NCI-H1930 (cell line): Measurements from ENCODE around the gene IGFBP3.
"Not testable (repeated sequence)": the region's sequence is repeated elsewhere in the genome, so short reads cannot be mapped to it uniquely, and the experiment has no call there.

Source experiments
- DNase-seq, 2 experiments: peaks; one replicate each; lab custom pipeline; 2025; lab: John Stamatoyannopoulos, UW

Gene IGFBP3, protein sequence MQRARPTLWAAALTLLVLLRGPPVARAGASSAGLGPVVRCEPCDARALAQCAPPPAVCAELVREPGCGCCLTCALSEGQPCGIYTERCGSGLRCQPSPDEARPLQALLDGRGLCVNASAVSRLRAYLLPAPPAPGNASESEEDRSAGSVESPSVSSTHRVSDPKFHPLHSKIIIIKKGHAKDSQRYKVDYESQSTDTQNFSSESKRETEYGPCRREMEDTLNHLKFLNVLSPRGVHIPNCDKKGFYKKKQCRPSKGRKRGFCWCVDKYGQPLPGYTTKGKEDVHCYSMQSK

DNA sequence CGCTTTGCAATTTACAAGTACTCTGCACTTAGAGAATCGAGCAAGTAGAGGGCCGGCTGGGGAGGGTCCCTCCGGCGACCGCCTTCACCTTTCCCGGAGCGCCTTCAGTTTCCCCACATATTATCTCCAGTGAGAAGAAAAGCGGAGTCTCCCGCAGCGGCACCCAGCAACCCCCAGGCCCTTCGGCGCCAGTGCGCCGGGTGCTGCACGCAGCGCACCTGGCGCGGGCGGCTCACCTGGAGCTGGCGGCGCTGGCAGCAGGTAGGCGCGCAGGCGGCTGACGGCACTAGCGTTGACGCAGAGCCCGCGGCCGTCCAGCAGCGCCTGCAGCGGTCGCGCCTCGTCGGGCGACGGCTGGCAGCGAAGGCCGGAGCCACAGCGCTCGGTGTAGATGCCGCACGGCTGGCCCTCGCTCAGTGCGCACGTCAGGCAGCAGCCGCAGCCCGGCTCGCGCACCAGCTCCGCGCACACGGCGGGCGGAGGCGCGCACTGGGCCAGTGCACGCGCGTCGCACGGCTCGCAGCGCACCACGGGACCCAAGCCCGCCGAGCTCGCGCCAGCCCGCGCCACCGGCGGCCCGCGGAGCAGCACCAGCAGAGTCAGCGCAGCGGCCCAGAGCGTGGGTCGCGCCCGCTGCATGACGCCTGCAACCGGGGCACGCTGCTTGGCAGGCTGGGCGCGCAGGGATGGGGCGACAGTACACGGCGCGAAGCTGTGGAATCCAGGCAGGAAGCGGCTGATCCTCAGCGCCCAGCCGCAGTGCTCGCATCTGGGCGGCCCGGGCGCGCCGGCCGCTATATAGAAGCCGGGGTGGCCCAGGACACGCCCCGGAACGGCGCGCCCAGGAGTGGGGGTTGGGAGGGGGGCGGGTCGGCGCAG lies at the start of gene IGFBP3:
Gene IGFBP3, minus strand, starts transcription at position 771 of the 879 bp plus-strand sequence. Its CDS starts 132 bp downstream, at position 639.
- DNase-seq: peak; percentile 21 to 42

DNA sequence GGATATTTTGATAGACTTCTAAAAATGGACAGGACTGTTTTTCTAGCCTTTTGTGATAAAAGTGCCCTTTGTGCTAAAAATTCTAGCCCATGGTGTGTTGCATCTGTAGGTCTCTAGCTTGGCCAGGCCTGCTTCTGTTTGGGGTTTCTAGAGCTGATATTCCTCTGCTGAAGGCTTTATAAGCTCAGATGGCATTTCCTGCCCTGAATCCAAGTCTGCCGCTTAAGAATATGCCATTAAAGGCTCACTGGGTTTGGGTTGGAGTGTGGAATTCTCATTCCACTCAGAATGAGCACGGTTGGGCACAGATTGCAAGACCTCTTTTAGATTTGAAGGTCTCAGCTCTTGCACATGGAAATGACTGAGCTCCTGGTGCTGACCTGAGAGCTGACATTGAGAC lies 49.4 kb upstream of the IGFBP3 start:
- DNase-seq: no peak

DNA sequence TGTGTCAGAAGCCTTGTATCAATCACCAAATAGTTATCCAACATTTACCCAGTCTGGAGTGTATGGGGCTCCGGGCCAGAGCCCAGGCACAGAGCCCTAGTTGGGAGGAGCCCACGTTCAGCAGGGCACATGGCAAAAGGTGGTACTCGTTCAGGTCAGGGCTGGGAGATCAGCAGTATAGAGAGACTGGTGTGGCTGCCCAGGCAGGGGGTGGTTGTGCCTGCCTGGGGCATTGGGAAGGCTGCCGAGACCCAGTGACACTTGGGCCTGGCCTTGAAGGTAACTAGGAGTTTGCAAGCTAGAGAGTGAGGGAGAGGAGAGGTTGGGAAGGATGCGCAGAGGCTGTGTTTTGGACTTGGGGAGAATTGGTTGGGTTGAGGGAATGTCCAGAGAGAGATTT lies 48.9 kb upstream of the IGFBP3 start:
- no peak for DNase-seq

DNA sequence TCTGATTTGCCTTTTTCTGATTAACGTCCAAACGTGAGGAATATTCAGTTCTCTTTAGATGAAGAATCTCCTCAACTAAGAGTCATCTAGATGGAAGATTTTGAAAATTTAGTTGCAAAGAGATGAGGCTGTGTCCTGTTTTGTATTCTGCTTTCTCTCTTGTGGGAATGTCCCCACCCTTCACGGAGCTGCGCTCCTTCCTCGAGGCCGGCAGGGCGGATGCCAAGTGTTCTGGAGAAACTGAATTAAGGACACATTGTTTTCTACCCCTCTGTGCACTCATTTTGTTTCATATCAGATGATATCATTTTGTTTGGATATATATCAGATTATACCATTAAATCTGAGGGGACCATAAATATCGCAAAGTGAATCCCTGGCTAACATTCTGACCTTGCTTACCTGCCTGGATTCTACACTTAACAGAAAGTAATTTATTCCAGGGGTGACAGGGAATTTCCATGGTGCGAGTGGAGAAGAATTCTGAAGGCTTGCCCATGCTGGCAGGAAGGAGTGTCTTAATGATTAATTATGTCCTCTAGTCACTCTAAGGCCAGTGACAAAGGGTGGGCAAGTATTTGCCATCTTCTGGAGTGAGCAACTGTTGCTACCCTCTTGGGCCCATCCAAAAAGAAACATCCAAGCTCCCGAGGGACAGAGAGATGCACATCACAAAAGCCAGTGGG lies 47.9 kb upstream of the IGFBP3 start:
- DNase-seq: no peak

DNA sequence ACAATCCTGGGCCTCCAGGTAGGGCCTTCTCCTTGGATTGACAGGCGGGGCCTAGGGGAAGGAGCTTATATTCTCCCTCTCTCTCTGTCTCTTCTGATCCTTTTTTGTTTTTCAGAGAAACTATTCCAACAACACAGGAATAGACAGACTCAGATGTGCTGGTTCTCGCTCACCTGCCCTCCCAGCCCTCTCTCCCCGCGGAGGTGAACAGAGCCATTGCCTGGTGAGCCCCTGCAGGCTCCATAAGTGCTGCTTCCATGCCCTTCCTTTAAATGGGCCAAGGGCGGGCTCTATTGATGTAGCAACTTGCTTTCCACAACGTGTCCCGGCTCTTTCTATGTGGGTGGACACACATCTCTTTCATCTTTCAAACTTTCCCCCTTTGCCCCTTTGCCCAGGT lies 47.2 kb upstream of the IGFBP3 start:
- DNase-seq: no peak

DNA sequence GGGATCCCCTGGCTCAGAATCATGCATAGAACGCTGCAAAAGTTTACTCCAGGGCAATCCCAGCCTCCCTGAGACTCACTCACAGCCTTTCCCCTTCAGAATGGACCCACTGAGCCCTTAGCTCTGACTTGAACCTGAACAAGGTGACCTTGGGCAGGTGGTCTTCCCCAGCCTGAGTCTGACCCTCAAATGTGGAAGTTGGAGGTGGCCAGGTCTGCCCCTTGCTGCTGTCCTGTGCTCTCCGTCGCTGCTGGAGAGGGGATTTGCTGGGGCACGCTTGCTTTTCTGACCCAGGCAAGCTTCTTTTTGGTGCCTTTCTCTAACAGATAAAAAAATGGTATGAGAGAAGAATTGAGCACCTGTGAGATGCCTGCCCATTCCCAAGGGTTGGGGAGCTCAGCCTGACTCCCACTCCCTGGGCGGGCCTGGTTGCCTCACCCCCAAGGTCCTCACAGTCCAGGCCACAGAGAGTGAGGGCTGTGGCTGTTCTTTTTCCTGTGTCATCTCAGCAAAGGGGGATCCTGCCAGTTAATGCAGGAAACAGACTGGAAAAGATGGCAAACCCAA lies 46.6 kb upstream of the IGFBP3 start:
- no peak for DNase-seq

DNA sequence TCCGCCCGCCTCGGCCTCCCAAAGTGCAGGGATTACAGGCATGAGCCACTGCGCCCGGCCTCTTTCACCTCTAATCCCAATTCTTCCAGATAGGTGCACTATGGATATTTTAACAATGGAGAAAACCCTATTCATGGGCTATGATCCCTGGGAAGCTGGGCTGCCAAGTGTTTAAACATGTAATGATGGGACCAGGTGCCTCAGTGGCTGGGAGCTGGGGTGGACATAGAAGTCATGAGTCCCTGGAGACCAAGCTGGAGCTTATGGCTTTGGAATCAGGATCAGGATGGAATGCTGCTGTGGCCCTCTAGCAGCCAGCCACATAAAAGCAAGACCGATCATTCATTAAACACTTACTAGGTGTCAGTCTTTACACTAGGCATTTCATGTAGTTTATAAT lies 41.8 kb upstream of the IGFBP3 start:
- no peak for DNase-seq

DNA sequence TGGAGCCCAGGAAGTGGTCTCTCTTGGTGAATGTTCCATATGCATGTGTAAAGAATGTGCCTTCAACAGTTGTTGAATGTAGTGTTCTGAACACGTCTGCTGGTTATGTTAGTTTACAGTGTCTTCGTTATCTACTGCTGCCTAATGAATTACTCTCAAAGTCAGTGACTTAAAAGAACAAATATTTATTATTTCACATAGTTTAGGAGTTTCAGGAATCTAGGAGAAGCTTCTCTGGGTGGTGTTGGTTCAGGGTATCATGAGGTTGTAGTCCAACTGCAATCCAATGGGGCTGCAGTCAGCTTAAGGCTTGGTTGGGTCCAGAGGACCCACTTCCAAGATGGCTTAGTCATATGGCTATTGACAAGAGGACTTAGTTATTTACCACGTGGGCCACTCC lies 36.6 kb upstream of the IGFBP3 start:
- DNase-seq: no peak

DNA sequence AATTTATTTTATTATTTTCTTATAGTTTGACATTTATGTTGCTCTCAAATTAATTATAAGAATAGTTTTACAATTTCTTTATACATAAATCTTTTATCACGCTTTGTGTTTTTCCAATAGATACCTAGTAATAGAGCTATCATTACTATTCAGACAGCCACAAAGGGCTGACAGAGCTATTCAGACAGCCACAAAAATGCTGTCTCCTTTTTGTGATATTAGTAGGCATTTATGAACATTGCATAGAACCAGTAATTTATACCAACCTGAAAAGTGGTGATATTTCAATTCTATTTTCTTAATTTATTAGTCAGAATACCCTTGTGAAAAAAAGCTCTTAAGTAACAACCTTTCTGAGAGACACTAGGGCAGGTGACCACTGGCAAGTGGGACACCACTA lies 34.2 kb upstream of the IGFBP3 start:
- no peak for DNase-seq

DNA sequence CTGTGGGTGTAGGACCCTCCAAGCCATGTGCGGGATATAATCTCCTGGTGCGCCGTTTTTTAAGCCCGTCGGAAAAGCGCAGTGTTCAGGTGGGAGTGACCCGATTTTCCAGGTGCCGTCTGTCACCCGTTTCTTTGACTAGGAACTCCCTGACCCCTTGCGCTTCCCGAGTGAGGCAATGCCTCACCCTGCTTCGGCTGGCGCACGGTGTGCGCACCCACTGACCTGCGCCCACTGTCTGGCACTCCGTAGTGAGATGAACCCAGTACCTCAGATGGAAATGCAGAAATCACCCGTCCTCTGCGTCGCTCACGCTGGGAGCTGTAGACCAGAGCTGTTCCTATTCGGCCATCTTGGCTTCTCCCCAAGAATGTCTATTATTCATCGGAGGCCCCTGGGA lies 32.0 kb upstream of the IGFBP3 start:
- DNase-seq: not testable (repeated sequence)

DNA sequence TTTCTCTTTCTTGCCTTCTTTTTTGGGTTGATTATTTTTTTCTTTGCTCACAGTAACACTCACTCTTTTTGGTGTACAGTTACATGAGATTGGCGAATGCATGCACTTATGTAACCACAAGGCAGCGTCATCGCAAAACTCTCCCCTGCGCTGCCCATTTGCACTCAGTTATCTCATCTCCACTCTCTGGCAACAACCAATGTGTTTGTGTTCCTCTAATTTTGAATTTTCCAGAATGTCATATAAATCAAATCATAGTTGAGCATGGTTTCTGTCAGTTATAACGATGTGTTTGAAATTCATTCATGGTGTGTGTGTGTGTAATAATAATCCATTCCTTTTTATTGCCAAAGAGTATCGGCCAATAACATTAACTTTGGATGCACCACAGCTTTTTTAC lies 23.0 kb upstream of the IGFBP3 start:
- DNase-seq: no peak

DNA sequence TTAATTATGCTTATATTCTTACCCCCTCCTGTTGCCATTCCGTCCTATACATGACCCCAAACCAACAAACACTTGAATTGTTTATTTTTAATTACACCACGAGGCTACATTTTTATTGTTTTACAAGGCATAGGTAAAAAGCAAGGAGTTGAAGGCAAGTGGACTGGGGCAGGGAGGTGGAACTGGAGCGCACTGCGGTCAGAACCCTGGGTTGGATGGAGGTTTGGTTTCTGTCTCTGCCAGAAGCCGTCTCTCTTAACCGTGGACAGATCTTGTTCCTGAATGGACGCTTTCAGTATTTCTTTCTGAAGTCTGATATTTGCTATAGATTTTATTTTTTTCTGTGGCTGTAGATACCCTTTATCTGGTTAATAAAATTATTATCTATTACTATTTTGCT lies 19.9 kb upstream of the IGFBP3 start:
- no peak for DNase-seq

DNA sequence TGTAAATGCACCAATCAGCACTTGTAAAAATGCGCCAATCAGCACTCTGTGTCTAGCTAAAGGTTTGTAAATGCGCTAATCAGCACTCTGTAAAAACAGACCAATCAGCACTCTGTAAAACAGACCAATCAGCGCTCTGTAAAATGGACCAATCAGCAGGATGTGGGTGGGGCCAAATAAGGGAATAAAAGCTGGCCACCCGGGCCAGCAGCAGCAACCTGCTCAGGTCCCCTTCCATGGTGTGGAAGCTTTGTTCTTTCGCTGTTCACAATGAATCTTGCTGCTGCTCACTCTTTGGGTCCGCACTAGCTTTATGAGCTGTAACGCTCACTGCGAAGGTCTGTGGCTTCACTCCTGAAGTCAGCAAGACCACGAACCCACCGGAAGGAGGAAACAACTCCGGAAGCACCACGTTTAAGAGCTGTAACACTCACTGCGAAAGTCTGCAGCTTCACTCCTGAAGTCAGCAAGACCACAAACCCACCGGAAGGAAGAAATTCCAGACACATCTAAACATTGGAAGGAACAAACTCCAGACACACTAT lies 19.2 kb upstream of the IGFBP3 start:
- not testable (repeated sequence) for DNase-seq

DNA sequence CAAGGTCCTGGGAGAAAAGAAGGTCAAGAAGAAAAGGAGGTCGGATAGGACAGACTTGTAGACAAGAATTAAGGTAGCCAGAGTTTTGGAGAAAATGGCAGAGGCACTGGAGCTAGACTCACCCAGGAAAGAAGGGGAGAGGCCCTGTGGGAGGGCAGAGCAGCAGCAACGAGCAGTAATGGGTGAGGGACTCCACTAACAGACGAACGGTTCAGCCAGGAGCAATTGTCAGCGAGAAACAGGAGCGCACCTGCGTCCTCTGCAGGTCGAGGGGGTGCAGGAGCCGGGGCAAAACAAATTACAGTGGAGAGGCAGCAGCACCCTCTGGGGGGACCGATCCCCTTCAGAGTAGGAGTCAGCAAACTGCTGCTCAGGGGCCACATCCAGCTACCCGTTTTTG lies 18.5 kb upstream of the IGFBP3 start:
- DNase-seq: no peak

DNA sequence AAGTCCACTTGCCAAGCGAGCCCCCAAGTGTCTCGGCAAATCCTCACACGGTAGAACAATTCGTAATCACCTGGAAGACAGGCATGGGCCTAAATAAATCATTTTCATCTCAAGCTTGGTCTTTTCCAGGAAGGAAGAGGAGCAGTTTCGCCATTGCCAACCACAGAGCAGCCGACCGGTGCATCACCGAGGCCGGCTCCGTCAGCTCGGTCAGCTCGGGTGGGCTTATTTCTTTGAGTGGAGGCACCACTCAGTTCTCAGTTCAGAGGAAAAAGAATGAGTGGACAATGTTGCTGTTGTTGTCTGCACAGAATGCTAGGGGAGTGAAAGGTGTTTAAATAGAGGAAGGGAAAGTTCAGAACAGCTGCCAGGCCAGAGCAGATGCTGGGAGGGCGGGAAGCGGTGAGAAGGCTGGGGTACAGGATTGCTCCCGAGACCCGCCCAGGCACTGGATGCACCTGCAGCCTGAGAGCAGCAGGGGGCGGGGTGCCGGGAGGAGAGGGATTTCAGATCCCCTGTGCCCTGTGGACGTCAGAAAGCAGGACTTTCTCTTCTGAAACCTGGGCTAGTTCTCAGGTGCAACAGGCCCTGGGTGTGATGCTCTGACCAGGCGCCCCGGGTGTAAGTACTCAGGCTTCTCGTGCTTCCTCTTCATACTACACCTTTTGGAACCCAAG lies 17.7 kb upstream of the IGFBP3 start:
- DNase-seq: no peak

DNA sequence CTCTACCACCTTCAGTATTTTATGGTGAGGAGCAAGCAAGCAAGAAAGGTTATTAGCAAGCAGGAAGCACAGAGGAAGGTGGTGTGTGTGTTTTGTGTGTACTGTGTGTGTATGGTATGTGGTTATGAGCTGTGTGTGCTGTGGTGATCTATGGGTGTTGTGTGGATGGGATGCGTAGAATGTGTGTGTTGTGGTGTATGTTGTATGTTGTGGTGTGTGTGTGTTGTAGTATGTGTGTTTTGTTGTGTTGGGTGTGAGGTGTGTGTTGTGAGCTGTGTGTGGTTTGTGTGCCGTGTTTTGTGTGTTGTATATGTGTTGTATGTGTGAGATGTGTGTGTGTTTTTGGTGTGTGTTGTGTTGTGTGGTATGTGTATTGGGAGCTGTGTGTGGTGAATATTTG lies 16.8 kb upstream of the IGFBP3 start:
- no peak for DNase-seq

DNA sequence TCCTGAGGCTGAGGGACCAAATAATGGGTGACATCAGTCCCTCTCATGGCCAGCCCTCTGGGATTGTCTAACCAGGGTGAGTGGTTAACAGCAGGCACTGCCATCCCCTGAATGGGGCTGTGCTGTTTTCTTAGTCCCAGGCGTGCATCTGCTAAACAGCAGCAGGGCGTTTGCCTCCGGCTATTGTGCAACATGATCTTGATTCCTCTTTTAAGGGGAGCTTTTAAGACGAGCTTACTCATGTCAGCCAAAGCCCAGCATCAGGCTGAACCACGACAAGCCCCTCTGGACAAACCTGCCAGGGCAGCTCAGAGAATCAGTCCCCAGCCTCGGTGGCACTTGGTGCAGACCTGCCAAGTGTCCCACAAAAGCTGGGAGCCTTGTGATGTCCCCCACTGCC lies 16.2 kb upstream of the IGFBP3 start:
- DNase-seq: no peak

DNA sequence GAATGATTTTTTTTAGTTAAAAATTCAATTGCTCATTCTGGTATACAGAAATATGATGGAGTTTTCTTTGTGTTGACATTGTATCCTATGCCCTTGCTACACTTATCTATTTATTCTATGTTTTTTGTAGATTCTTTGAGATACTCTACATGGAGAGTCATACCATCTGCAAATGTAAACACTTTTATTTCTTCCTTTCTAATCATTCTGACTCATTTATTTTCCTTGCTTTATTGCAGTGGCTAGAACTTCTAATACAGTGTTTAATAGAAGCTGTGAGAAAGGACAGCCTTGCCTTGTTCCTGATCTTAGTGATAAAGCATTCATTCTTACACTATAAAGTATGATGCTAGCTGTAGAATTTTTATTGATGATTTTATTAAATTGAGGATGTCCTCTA lies 9.9 kb upstream of the IGFBP3 start:
- DNase-seq: no peak

DNA sequence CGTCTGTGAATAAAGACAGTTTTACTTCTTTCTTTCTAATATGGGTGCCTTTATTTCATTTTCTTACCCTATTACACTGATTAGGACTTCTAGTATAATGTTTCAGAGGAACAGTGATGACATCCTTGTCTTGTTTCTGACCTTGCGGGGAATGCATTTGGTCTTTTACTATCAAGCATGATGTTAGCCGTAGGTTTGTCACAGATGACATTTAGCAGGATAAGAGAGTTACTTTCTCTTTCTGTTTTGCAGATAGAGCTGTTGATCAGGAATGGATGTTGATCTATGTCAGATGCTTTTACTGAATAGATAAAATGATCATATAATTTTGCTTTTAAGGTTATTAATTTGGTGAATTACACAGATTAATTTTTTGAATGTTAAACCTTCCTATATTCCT lies 6.6 kb upstream of the IGFBP3 start:
- DNase-seq: no peak

DNA sequence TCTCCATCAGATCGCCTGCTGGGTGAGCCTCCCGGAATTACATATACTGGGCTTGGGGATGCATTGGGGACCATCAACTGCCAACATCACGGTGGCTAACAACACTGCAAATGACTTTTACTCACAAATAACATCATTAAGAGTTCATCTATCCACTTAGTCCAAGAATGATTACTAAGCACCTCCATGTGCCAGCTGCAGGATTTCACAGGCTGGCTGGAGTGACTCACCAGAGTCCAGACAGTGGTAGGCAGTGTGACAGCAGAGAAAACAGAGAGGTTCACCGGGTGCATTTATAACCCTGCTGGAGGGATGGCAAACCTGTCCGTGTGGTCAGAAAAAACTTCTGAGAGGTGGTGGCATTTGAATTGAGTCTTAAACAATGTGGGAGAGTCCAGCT lies 3.2 kb upstream of the IGFBP3 start:
- no peak for DNase-seq

DNA sequence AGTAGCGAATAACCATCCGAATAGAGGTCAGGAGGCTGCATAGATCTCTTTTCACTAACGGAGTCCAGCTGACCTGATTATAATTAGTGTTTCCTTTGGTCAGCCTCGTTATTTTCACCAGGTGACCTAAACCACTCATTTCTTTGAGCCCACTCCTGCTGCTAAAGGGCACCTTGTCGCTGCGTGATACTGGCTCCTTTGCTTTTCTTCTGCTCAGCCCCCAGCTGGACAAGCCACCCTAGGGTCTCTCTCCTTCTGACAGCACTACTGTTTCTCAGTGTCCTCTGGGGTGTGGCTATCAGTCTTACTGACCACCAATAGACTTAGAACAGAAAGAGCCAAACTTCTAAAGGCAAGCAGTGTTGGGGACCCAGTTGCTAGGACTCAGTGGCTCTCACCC lies 2.7 kb upstream of the IGFBP3 start:
- DNase-seq: no peak

DNA sequence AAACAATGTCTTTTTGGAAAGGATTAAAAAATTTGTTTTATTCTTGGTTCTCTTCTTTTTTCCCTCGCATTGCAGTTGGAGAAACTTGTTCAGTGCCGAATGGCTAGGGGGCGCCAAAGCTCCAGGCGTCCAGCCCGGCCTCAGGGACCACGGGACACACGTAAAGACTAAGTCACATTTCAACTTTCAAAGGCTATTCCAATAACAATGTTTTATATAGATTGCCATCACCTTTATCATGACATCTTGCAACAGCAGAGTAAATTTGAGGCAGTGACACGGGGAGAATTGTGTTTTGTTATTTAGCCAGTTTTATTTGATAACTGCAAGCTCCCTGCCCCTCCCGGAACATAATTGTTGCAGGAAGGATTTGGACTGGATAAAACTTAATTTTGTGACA lies 2.2 kb upstream of the IGFBP3 start:
- DNase-seq: peak; percentile 29 to 61
